Effector CD8-positive, alpha-beta T cell (primary cell): Measurements from ENCODE around the gene SDK1.

Experiments
- DNase-seq: peaks from one replicate; lab custom pipeline; 2025; lab: John Stamatoyannopoulos, UW

Gene SDK1

DNA sequence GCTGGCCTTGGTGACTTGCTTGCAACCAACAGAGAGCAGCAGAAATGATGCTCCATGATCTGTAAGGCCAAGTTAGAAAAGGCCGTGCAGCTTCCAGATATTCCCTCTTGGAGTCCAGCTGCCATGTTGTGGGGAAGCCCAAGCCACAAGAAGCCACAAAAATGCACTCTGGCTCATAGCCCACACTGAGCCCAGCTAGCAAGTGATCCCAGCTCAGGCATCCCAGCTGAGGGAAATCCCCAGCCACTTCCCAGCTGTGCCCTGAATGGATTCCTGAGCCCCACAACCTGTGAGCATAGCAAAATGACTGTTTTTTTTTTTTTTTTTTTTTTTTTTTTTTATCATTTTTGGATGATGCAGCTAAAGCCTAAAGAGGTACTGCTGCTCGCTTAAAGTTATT is 11.1 kb upstream of the SDK1 start:
- DNase-seq, result no peak

DNA sequence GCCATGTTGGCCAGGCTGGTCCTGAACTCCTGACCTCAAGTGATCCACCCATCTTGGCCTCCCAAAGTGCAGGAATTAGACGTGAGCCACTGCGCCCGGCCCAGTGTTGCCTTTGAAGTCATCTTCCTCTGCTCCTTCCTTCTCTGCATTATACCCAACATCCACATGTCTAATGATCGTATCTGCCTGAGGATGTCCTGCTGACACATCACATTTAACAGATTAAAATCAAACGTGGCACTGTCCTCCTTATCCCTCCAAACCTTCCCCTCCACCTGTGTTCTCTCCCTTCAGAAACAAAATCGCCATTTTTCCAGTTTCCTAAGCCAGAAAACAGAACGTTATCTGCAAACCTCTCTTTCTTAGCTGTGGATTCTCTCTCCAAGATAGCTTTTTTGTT is 8.4 kb upstream of the SDK1 start:
- no peak for DNase-seq

DNA sequence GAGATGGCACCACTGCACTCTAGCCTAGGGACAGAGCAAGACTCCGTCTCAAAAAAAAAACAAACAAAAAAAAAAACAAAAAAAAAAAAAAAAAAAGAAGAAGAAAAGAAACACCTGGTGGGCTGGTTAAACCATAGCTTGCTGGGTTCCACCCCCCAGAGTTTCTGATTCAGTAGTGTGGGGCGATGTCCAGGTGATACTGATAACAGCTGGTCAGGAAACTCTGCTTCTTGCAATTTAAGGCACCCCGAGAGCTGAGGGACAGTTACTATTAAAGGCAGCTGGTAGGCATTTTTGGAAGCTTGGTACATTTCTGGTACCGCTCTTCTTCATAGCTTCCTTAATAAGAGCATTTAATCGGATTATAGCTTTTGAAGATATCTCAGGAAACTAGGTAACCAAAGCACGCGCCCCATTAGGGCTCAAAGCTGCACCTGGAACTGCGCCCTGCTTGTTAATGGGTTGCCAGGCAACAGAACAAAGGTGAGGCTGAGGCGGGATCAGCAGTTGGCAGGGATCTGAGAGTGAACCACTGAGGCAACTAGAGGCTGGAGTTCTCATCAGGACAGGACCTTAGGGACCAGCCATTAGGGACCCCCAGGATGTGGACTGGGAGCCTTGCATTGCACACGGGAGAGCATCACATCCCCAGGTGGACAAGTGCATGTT is 6.5 kb upstream of the SDK1 start:
- DNase-seq, result no peak

DNA sequence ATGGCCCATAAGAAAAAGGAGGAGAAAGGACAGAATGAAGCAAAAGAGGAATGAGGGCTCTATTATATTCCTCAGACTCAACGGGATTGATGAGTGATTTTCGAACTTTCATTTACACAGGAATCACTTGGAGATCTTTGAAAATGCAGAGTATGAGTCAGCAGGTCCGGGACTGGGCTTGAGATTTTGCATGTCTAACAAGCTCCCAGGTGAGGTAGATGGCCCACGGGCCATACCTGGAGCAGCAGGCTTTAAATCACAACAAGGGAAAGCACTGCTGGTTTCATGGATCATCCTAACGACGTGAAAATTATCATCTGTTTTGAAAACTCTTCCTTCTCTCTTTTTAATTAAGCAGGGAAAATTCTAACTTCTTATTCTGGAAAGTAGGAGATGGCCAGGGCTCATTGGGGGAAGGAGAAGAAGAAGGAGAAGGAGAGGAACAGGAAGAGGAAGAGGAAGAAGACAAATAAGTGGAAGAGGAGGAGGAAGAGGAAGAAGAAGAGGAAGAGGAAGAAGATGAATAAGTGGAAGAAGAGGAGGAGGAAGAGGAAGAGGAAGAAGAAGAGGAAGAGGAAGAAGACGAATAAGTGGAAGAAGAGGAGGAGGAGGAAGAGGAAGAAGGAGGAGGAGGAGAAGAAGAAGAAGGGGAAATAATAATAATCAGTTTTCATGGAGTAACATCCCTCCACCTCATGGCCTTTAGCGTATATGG is 3.8 kb upstream of the SDK1 start:
- no peak for DNase-seq

DNA sequence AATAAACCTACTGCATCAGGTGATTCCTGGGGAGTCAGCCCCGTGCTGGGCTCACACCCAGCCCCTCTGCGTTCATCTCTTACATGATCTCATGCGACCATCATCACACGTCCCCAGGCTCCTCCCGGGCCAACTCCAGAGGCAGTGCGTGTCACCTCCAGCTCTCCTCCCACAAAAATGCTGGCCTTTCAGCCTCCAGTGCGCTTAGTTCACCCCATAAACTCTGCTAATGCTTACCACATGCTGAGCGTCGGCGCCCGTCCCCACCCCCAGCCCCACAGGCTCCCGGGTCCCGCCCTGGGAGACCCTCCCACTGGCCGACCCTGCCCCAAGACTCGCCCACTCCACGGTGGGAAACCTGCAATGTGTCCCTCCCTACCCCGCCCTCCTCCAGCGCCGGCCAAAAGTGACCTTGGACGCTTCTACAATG is 816 bp upstream of the SDK1 start:
- DNase-seq, result no peak

DNA sequence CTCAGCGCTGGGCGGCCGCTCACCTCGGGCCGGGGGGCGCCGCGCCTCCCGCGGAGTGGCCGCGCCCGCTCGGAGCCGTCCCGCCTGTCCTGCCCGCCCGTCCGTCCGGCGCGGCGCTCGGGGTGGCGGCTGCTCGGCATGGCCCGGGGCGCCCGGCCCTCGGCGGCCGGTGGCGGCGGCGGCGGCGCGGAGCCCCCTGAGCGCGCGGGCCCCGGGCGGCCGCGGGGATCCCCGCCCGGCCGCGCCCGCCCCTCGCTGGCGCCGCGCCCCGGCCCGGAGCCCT is 338 bp downstream of the SDK1 start:
- no peak for DNase-seq

DNA sequence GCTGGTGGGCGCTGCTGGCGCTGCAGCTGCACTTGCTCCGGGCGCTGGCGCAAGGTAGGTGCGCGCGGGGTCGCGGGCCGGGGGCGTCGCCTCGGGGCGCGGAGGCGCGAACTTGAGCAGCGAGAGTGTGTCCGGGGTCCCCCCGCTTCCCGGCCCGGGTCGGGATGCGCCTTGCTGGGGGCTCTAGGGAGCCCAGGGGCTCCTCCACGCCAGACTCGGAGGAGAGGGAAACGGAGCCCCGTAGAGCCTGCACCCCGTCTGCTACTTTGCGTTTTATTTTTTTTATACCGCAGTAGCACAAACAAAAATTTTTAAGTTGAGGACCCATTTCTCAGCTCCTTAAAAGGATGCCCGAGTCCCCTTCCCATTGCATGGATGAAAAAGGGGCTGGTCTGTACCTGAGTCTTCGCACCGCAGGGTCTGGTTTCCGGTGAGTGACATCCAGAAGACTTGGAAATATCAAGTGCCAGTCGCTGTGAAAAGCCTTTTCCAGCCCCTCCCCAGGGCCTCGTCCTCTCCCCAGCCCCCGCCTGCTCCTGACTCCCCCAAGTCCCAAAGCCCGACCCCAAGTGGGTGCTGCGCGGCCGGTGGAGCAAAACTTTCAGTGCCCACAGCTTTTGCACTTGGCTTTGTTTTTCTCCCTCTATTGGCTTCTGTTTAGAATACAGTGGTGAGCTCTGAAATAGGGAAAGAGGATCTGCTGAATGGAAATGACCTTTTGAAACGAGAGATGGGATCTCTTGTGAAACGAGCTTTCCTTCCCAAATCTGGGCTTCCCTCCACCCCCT is 973 bp downstream of the SDK1 start:
- DNase-seq, result no peak

DNA sequence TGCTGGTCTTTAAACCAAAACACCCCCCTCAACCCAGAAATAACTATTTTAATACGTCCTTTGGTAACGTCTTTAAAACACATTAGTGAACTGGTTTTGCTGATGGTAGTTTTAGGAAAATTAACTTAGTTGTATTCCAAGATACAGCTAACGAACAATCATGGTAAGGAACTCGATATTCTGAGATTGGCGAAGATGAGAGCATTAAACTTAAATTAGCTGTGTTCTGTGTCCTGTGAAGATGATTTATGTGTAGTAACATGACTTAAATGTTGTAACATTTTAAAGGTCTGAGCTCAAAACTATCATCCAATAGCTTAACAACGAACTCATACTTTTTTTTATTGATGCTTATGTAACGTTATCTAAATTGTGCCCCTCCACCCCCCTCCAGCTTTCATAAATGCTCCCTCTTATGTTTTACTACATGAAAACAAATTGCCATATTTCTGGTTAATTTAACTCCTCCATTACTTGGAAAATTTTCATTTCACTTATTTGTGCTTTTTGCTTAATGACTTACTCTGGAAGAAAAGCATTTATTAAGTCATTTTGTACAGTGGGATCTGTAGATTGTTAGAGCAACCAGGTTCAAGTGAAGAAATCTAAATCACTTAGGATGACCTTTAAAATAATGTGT is 1.7 kb downstream of the SDK1 start:
- no peak for DNase-seq

DNA sequence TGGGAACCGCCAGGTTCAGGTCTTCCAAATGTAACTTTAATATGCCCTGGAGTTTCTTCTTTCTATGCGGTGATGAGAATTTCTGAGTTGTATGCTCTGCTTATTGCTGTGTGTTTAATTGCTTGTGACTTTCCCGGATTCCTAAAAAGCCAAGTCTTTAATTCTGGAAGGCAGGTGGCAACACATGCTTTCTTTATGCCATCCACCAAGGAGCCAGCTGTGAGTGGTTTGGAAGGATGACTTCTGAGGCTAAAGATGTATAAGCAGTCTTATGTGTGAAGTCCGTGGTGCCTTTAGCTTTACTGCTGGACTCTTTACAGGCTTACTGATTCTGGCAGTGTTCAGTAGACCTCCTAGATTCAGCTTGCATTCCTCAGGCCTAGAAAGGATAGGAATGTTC is 3.1 kb downstream of the SDK1 start:
- no peak for DNase-seq

DNA sequence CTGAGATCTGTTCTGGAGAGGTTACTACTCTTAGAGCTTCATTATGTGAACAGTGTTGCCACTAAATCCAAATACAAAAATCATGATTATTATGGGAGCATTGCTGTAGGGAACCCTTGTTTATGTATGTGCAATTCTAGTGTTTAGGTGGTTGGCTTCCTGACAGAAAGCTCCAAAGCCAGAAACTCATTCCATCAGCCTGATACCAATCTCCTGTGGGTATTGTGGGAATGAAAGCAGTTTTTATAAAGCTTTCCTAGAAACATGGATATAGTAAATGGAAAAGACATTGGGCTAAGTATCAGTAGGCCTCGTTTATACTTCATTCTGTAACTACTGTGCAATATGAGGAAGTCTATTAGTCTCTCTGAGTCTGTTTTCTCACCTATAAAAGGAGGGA is 6.4 kb downstream of the SDK1 start:
- DNase-seq, result no peak

DNA sequence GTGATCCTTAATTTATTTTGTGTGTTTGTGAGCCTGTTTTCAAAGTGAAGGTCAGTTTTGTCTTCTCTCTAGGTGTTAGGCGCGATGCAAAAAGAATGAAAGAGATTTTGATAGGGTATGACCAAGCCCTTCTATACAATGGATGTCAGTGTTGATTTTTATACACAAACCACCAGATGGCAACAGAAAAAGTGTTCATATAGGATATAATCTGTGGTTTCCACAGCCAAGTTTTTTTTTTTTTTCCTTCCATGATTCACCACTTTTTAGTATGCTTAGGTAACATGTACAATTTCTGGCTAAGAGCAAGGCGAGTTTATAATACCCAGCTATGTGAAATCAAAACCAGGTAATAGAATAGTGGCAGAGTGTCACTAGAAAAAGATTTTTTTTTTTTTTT is 8.1 kb downstream of the SDK1 start:
- DNase-seq, result no peak

DNA sequence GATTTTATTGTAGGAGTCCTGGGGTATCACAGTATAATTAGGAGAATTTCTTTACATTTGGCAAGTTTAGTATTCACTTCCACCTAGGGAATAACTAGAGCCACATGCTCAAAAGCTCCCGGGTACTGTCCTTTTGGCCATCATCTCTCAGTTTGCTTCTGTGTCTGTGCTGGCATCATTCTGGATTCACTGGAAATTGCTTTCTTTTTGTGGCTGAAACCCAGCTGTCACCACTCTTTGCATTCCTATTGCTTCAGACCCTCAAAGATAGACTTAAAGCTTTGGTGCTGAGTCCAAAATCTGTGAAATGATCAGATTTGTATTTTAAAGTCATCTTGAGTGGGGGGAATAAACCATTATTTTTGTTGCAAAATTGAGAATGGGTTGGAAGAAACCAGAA is 8.9 kb downstream of the SDK1 start:
- DNase-seq, result no peak

DNA sequence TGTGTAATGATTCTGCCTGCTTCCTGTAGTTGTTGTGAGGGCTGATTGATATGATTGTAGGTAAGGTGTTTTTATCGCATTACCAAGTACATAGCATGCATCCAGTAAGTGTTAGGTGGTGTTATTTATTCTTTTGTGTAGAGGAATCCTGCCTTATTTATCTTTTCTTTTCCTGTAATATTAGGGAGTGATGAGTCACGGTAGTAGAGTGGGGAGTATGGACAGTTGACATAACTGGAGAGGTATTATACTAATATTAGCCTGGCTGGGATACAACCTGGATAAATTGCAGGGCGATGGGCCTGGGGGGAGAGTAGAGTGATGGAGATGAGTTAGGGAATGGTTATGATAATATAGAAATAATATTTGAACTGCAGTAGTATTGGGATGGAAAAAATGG is 9.8 kb downstream of the SDK1 start:
- no peak for DNase-seq

DNA sequence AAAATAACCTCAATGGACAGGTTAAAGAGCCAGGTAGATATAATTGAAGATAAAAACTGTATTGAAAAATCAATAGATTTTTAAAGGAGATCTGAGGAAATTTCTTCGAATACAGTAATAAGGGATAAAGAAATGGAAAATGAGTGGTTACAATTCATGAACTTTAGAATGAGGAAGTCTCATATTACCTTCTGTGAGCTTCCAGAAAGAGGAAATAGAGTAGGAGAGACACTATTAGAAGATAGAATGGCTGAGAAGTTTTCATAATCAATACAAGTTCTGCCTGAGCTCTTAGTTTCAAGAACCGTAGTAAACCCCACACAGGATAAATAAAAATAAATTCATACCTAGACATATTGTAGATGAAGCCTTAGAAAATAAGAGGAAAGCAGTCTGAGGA is 11.5 kb downstream of the SDK1 start:
- no peak for DNase-seq

DNA sequence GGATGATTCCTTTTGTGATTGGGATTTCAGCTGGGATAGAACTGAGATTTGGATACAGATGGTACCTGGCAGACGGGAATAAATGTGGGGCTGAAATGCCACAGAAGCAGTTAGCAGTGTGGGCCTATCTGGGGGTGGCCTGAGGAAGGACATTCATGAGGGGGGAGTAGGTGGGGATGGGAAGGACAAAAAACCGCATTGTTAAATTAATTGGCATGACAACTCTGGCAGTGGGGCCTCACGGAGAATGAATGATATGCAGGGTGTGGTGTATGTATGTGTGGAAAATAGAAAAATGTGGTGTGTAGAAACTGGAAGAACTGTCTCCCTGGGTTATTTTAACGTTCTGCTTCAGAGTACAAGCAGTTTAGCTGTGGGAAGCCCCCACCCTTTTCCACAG is 17.8 kb downstream of the SDK1 start:
- no peak for DNase-seq

DNA sequence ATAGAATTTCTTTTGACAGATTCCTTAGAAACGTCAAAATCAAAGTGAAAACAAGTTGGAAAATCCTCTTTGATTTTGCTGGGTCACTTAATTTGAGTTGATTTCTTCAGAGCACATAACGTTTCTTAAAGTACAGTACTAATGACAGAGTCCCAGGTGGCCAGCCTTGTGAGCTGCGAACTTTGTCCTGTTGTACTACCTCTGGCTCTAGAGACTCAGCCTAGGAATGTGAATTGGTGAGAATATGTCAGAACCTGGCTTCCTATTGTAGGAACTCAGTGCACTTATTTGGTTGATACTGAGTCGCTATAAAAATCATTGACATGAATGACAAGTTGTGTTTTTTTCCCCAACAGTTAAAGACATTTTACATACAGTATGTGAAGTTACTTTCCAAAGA is 20.2 kb downstream of the SDK1 start:
- DNase-seq, result no peak

DNA sequence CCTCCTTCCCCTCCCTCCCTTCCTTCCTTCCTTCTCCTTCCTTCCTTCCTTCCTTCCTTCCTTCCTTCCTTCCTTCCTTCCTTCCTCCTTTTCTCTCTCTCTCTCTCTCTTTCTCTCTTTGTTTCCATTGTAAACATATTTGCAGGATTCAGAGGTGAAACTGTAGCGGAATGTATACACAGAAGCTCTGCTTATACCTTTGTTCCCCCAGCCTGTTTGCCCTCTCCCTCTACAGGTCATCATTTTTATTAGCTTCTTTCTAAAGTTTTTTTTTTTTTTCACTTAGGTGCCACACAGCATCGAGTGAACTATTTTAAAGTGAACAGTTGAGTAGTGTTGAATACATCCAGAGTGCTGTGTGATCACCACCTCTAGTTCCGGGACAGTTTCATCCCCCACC is 20.7 kb downstream of the SDK1 start:
- no peak for DNase-seq

DNA sequence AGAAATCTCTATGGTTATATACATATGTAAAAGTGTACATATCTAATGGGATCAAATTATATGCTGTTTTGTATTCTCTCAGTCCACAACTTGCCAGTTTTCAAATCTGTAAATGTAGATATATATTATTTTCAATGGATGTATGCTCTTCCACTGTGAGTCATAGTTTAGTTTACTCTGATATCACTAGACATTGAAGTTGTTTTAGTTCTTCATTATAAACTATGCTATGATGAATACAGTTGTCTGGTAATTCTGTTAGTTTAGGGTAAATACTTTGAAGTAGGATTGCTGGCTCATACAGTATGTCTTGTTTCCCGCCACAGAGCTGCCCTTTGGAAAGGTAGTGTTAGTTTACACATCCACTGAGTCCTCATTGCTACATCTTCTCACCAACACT is 25.2 kb downstream of the SDK1 start:
- DNase-seq, result no peak

DNA sequence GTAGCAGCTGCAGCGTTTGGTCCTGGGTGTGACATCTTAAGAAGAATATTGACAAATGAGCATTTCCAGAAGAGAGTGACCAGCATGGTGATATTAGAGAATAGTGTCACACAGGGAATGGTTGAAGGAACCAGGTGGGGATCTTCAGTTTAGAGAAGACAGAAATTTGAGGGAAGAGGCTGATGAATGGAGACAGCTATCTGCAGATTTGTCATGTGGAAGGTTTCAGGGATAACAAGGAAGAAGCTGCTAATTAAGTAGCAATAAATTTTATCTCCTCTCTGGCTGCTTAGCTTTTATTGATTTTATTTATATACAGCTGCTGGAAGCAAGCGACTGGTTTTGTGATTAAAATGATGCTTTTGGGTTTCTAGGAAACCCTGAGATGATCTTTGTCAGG is 26.0 kb downstream of the SDK1 start:
- DNase-seq, result no peak

DNA sequence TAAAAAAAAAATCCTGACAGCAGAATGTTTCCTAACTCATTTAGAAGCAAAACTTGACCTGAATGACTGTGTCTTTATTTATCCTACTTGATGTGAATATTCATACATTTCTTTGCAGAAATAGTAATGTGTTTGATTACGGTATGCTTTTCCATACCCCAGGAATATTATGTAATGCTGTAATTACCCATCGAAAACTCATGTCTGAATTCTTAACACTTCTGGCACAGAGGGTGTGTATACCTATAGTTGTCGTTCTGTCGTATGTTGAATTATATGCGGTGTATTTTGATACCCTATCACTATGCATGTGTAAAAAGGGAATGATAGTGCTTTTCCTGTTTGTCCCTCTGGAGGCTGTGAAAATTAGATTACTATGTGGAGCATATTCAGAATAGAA is 26.6 kb downstream of the SDK1 start:
- no peak for DNase-seq

DNA sequence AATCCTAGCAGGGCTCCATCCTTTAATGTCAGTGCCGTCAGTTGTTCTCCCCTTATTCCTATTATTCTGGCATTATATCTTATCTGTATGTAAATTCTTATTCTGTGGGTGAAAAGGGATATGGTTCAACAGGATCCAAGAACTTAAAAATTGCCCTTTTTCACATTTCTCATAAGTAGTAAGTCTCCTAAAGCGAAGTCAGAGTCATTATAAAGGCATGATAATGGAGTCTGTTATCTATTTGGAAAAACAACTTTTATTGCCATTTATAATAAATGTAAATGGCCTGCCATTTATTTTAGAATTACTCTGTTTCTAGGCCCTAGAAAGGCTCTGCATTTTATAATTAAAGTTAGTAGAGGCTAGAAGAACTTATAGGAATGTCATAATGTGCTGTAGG is 31.3 kb downstream of the SDK1 start:
- no peak for DNase-seq

DNA sequence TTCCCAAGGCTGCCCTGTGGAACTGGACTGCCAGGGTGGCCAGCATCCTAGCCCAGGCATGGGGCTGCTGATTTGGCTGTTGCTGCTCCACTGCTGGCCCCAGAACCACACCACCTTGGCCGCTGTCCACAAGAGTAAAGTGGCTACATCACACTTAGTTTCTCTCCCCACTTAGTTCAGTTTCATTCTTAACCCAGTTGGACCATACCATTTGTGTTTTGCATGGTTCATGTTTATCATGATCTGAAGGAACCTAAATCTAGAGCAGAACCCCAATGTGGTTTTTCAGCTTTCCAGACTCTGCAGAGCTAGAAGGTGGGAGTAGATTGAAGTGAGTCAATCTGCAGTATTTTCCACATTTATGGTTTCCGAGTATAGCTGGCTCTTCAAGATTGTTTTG is 32.8 kb downstream of the SDK1 start:
- DNase-seq, result no peak

DNA sequence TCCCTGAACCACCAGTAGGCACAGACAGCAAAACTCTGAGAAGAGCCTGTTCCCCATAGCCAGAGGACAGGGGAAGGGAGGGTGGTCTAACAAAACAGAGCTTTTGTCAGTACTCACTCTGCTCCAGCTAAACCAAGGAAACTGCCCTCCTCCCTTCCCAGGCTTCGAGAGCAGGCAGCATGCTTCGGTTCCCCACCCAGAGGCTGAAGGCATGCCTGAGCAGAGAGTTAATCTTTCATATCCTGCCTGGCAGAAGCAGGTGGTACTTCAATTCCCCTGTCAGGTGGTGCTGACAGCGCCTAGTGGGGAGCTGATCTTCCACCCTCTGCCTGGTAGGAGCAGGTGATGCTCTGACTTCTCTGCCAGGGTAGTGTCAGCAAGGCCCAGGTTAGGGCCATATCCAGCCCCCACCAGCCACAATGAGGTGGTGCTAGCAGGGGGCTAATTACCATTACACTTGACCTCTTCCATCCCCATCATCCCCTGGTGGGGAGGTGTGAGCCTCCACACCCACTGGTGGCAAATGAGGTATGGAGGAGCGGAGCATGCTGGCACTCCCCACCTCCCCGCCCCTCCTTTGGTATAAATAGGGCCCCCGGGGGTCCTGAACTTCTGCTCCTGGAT is 35.1 kb downstream of the SDK1 start:
- no peak for DNase-seq
